MM.1S (cell line): Measurements from ENCODE around the gene MYOCD.

ENCODE experiments used
- CTCF ChIP-seq: fragments of 300-600 bp; sonication (generic); IDR thresholded peaks from 2 replicates; pipeline ENCODE4 v1.5.1; 2016; ENCODE audit warnings: antibody characterized with exemption, low read length, mixed read lengths
- EZH2phosphoT487 ChIP-seq: fragments of 300-600 bp; sonication (generic); IDR thresholded peaks from 2 replicates; pipeline ENCODE4 v1.6.1; 2018; ENCODE audit warnings: antibody characterized with exemption, low read length

DNA sequence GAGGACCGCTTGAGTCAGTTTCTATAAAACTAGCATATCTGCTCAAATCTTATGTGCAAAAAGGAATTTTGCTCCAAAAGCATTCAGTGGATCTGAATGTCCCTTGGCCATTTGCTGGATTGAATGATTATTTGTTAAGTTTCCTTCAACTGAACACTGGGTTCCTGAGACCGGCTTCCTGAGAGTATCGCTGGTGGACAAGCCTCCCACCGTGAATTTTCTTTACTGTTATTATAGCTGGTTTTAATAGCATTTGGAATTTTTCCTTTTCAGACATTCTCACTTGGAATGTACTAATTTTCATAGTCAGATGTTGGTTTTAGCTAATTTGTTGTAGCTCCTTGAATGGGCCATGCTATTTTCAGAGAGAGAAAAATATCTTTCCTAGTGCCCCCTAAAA, 9.8 kb upstream of the MYOCD start:
- TF ChIP-seq CTCF (no peak), EZH2phosphoT487 (no peak)
